ENCODE data around the gene ADARB1.
"Not testable (repeated sequence)": the region's sequence is repeated elsewhere in the genome, so short reads cannot be mapped to it uniquely, and the experiment has no call there.

Gene ADARB1

DNA sequence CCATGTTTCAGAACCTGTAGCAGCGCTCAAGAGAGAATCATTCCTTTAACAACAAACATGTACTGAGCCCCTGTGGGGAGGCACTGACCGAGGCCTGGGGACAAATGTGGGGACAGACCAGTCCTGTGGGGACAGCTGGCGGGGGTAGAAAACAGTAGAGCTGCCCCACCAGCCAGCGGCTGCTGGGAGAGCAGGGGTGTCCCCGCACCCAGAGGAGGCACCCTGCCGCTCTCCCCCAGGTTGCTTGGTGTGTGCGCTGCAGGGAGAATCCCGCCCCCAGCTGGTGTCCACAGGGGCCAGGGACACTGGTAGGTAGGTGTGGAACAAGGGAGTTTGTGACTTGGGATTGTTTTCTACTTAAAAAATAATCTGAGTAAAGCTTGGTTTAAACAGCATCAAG lies 62.1 kb downstream of the ADARB1 start:
- H3K4me3 ChIP-seq (replicated peaks; ENCODE audit: low read depth, low read length): no peak overlapping the region
- TF ChIP-seq, protein P1, sequence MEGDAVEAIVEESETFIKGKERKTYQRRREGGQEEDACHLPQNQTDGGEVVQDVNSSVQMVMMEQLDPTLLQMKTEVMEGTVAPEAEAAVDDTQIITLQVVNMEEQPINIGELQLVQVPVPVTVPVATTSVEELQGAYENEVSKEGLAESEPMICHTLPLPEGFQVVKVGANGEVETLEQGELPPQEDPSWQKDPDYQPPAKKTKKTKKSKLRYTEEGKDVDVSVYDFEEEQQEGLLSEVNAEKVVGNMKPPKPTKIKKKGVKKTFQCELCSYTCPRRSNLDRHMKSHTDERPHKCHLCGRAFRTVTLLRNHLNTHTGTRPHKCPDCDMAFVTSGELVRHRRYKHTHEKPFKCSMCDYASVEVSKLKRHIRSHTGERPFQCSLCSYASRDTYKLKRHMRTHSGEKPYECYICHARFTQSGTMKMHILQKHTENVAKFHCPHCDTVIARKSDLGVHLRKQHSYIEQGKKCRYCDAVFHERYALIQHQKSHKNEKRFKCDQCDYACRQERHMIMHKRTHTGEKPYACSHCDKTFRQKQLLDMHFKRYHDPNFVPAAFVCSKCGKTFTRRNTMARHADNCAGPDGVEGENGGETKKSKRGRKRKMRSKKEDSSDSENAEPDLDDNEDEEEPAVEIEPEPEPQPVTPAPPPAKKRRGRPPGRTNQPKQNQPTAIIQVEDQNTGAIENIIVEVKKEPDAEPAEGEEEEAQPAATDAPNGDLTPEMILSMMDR (IDR thresholded peaks at IDR 0.05; ENCODE audit: low read length, missing control alignments): no peak

DNA sequence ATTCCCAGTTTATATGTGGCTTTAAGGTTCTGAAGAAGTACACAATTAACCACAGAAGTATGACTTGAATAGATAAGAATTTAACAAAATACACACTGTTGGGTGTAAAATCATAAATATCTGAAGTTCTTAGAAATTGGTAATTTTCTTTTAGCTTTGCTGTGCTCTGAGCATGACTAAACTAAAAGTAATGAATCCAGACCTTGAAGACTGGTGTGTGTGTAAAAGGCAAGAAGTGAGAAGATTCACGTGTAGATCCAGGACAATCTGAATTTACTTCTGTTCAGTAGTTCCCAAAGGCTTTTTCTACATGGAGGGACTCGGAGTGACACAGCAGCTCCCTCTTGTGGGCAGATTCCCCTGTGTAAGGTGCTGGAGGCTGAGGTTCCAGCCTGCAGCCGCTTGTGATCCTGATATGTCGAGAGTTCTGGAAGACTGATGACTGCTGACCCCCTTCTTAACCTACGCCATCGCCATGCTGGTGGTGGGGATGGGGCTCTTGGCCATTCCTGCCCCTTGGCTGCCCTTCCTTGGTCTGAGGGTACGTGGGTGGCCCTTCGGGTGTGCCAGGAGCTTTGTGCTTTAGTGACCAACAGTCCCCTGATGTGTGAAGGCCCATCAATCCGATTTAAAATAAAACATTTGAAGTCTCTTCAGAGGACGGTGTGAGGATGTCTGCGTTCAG lies 62.7 kb downstream of the ADARB1 start:
- DNase-seq (ENCODE audit: low read depth): peak; percentile 92
- H3K4me3 ChIP-seq (replicated peaks; ENCODE audit: low read depth, low read length): no peak overlapping the region

More for the DNA sequence above, 62.1 kb downstream of the ADARB1 start:
- DNase-seq (ENCODE audit: low read depth): no peak

DNA sequence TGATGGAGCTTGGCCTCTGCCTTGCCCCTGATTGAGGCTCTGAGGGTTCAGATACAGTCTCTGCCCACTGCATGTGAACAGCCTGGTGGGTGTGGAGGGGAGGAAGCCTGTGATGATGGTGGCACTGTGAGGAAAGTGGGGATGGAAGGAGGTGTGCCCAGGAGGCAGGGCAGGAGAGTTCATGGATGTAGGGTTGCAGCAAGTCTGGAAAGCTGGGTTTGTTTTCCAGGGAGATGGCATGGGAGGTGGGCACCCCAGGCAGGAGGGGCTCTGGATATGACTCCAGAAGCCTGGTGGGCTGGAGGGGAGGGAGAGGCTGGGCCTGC lies 63.2 kb downstream of the ADARB1 start:
- TF ChIP-seq, protein P1 (IDR thresholded peaks at IDR 0.05; ENCODE audit: low read length, missing control alignments): no peak
- DNase-seq (ENCODE audit: low read depth): no peak
- H3K4me3 ChIP-seq (replicated peaks; ENCODE audit: low read depth, low read length): no peak overlapping the region

More for the DNA sequence above, 62.7 kb downstream of the ADARB1 start:
- TF ChIP-seq, protein P1 (IDR thresholded peaks at IDR 0.05; ENCODE audit: low read length, missing control alignments): peak; percentile 97

DNA sequence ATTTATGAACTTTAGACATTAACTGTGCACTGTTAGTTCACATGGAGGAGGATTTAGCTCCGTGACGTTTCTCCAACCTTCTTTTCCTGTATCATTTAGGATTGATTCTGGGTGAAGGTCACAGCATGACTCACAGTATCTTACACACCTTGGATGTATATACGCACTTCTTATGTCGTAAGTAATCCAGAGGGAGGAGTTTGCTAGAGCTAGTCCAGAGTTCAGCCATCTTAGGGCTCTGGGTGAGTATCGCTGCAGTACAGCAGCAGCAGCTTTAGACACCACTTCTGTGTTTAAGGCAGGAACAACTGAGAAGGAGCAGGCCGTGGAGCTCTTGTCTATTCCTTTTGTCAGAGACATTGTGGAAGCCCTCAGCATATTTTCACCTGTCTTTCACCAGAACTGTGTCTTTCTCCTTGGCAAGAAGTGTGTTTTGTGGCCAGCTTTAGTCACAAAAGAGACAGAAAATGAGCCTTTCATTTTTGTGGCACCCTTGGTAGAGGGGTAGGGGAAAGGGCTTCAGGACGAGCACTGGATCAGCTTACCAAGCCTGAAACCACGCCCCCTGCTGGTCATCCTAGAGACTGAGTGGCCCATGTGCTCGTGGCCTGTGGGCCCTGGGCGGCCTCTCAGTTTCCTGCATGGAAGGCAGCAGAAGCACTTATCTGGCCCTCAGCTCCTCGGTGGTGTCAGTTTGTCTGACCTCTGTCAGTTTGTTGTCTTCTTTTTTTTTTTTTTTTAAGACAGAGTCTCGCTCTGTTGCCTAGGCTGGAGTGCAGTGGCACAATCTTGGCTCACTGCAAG lies 64.0 kb downstream of the ADARB1 start:
- no peak overlapping the region for H3K4me3 ChIP-seq (replicated peaks; ENCODE audit: low read depth, low read length)
- peak; percentile 80 for DNase-seq (ENCODE audit: low read depth)
- TF ChIP-seq, protein P1 (IDR thresholded peaks at IDR 0.05; ENCODE audit: low read length, missing control alignments): peak; percentile 73

DNA sequence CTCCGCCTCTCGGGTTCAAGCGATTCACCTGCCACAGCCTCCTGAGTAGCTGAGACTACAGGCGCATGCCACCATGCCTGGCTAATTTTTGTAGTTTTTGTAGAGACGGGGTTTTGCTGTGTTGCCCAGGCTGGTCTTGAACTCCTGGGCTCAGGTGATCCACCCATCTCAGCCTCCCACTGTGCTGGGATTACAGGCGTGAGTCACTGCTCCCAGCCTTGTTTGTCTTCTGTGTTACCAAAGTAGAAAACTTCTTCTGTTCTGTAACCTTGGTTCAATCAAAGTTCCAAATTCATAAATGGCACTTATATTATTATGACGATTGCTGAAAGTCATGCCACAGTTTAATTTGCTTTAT lies 64.6 kb downstream of the ADARB1 start:
- not testable (repeated sequence) for H3K4me3 ChIP-seq (replicated peaks; ENCODE audit: low read depth, low read length); DNase-seq (ENCODE audit: low read depth)

DNA sequence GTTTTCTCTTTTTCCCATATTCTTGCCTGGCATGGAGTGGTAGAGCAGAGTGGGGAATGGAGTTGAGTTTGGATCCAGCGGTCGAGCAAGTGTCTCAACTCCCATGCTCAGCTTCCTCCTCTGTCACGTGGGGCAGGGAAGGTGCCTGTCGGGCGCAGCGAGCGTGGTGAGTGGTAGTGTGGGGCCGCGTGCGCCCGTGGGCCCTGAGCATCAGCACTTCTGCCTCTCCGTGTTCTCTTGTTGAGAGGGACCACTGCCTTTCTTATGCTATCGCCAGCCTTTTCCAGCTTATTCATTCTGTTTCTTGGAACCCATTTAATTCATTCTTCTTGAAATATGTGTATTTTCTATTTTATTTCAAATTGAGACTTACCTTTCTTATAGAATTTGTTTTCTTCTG lies 65.1 kb downstream of the ADARB1 start:
- H3K4me3 ChIP-seq (replicated peaks; ENCODE audit: low read depth, low read length): no peak overlapping the region
- no peak for DNase-seq (ENCODE audit: low read depth)
- TF ChIP-seq, protein P1 (IDR thresholded peaks at IDR 0.05; ENCODE audit: low read length, missing control alignments): no peak

DNA sequence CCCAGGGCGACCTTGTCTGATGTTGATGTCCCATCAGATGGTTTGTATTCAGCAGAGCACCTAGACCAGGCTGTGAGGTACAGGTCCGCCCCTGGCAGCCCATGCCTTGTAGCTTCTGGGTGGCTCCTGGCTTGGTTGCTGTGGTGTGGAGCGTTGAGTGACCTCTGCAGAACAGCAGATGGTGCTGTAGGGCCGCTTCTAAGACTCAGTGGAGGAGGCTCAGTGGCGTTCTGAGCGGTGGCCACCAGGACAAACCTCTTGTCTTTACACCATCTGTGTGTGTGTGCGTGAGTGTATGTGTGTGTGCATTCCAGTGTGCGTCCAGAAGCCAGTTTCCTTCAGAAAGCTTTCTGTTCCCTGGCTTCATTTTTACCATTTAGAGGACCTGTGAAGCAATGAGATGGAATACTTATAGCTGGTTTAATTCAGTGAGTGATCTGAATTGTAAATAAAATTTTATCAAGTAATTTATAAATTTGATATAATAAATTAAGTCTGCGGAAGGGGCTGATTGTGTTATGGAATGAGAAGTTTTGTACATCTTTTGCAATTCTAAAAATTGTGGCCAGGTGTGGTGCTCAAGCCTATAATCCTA lies 66.1 kb downstream of the ADARB1 start:
- H3K4me3 ChIP-seq (replicated peaks; ENCODE audit: low read depth, low read length): no peak overlapping the region
- TF ChIP-seq, protein P1 (IDR thresholded peaks at IDR 0.05; ENCODE audit: low read length, missing control alignments): no peak
- DNase-seq (ENCODE audit: low read depth): peak; percentile 96

DNA sequence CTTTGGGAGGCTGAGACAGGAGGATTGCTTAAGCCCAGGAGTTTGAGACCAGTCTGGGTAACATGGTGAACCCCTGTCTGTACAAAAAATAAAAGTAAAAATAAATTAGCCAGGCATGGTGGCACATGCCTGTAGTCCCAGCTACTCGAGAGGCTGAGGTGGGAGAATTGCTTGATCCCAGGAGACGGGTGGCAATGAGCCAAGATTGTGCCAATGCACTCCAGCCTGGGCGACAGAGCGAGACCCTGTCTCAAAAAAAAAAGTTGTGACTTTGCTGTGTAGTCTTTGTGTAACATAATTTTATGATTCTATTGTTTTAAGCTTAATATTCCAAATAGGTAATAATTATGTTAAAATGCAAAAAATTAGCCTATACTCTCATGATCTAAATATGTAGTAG lies 66.6 kb downstream of the ADARB1 start:
- not testable (repeated sequence) for DNase-seq (ENCODE audit: low read depth); H3K4me3 ChIP-seq (replicated peaks; ENCODE audit: low read depth, low read length)
